ENCODE data around the gene FAAP20. TPM values are rescaled to one million over a fixed set of nuclear protein-coding genes. Genes with fewer than 3 reads are reported as not detected.

Gene FAAP20
- total and polyA plus RNA-seq, 4 donors = 49.0 to 124 (median 60.5) TPM

GRCh38 chr1:2185880-2186855, 8.4 kb downstream of the FAAP20 start:
- ATAC-seq (ENCODE audit: low FRiP score) (no peak), DNase-seq (no peak)
- H3K27ac ChIP-seq (ENCODE audit: low read depth in 1 of 2, low read length in 2 of 2) = no peak overlapping the region
- H3K36me3 ChIP-seq (ENCODE audit: control insufficient read depth in 1 of 2, insufficient read depth in 2 of 2, low read length in 1 of 2) = no peaks in the 10 kb centered on the region
- H3K4me1 ChIP-seq (ENCODE audit: control insufficient read depth in 1 of 2, insufficient read depth in 2 of 2, low read length in 2 of 2) = no peaks in the 10 kb centered on the region
- intact Hi-C loops (cut with DNase I) = loop anchor here in 1 of 2 donors (10.0 kb wide), 1 partner anchor 459 kb away; no protein-coding TSS in a partner anchor
- no peaks in the 10 kb centered on the region for H3K27me3 ChIP-seq (ENCODE audit: control insufficient read depth in 1 of 2, insufficient read depth in 2 of 2, low read length in 1 of 2)
- H3K4me3 ChIP-seq (ENCODE audit: low read length in 2 of 2) = no peak overlapping the region
- H3K9me3 ChIP-seq (ENCODE audit: control insufficient read depth, low read length) = no peaks in the 10 kb centered on the region
- WGBS, 2 donors = 93 to 95% methylated on average over 37 to 38 of the region's 38 CpGs

- Histone ChIP-seq H3K4me3 (ENCODE audit: low read length in 2 of 2) (no peak overlapping the region), H3K27ac (ENCODE audit: low read depth in 1 of 2, low read length in 2 of 2) (no peak overlapping the region), H3K4me1 (ENCODE audit: control insufficient read depth in 1 of 2, insufficient read depth in 2 of 2, low read length in 2 of 2) (no peaks in the 10 kb centered on the region), H3K36me3 (ENCODE audit: control insufficient read depth in 1 of 2, insufficient read depth in 2 of 2, low read length in 1 of 2) (no peaks in the 10 kb centered on the region), H3K9me3 (ENCODE audit: control insufficient read depth, low read length) (no peaks in the 10 kb centered on the region), H3K27me3 (ENCODE audit: control insufficient read depth in 1 of 2, insufficient read depth in 2 of 2, low read length in 1 of 2) (no peaks in the 10 kb centered on the region)
- WGBS, 2 donors = 96% methylated on average over 33 of the region's 33 CpGs
- ATAC-seq (ENCODE audit: low FRiP score) (no peak), DNase-seq (no peak)
- intact Hi-C loops (cut with DNase I) = loop anchor here in 1 of 2 donors (10.0 kb wide), 1 partner anchor 460 kb away; no protein-coding TSS in a partner anchor
Observed at GRCh38 chr1:2184934-2185333, 9.6 kb downstream of the FAAP20 start.

GRCh38 chr1:2184531-2184930, 10.0 kb downstream of the FAAP20 start:
- intact Hi-C loops (cut with DNase I) = loop anchor here in 1 of 2 donors (10.0 kb wide), 1 partner anchor 460 kb away; no protein-coding TSS in a partner anchor
- ATAC-seq (ENCODE audit: low FRiP score) (no peak), DNase-seq (no peak)
- Histone ChIP-seq H3K27me3 (ENCODE audit: control insufficient read depth in 1 of 2, insufficient read depth in 2 of 2, low read length in 1 of 2) (no peaks in the 10 kb centered on the region), H3K4me3 (ENCODE audit: low read length in 2 of 2) (no peak overlapping the region), H3K4me1 (ENCODE audit: control insufficient read depth in 1 of 2, insufficient read depth in 2 of 2, low read length in 2 of 2) (no peaks in the 10 kb centered on the region), H3K27ac (ENCODE audit: low read depth in 1 of 2, low read length in 2 of 2) (no peak overlapping the region), H3K9me3 (ENCODE audit: control insufficient read depth, low read length) (no peaks in the 10 kb centered on the region), H3K36me3 (ENCODE audit: control insufficient read depth in 1 of 2, insufficient read depth in 2 of 2, low read length in 1 of 2) (no peaks in the 10 kb centered on the region)
- 88% methylated on average over 18 of the region's 18 CpGs for WGBS, 2 donors

GRCh38 chr1:2183937-2184334, 10.6 kb downstream of the FAAP20 start:
- Histone ChIP-seq H3K27me3 (ENCODE audit: control insufficient read depth in 1 of 2, insufficient read depth in 2 of 2, low read length in 1 of 2) (no peaks in the 10 kb centered on the region), H3K4me1 (ENCODE audit: control insufficient read depth in 1 of 2, insufficient read depth in 2 of 2, low read length in 2 of 2) (no peaks in the 10 kb centered on the region), H3K36me3 (ENCODE audit: control insufficient read depth in 1 of 2, insufficient read depth in 2 of 2, low read length in 1 of 2) (no peaks in the 10 kb centered on the region), H3K9me3 (ENCODE audit: control insufficient read depth, low read length) (no peaks in the 10 kb centered on the region), H3K27ac (ENCODE audit: low read depth in 1 of 2, low read length in 2 of 2) (no peak overlapping the region), H3K4me3 (ENCODE audit: low read length in 2 of 2) (no peak overlapping the region)
- DNase-seq (no peak), ATAC-seq (ENCODE audit: low FRiP score) (no peak)
- 94 to 96% methylated on average over 15 of the region's 15 CpGs for whole genome bisulfite sequencing, 2 donors
- intact Hi-C loops (cut with DNase I) = loop anchor here in 1 of 2 donors (10.0 kb wide), 1 partner anchor 461 kb away; no protein-coding TSS in a partner anchor

- H3K27me3 ChIP-seq (ENCODE audit: control insufficient read depth in 1 of 2, insufficient read depth in 2 of 2, low read length in 1 of 2) = no peaks in the 10 kb centered on the region
- 93 to 94% methylated on average over 13 of the region's 13 CpGs for WGBS, 2 donors
- ATAC-seq (ENCODE audit: low FRiP score) (no peak), DNase-seq (no peak)
- intact Hi-C loops (cut with DNase I) = loop anchor here in 1 of 2 donors (10.0 kb wide), 1 partner anchor 462 kb away; no protein-coding TSS in a partner anchor
- H3K36me3 ChIP-seq (ENCODE audit: control insufficient read depth in 1 of 2, insufficient read depth in 2 of 2, low read length in 1 of 2) = no peaks in the 10 kb centered on the region
- H3K4me3 ChIP-seq (ENCODE audit: low read length in 2 of 2) = no peak overlapping the region
- H3K9me3 ChIP-seq (ENCODE audit: control insufficient read depth, low read length) = no peaks in the 10 kb centered on the region
- H3K4me1 ChIP-seq (ENCODE audit: control insufficient read depth in 1 of 2, insufficient read depth in 2 of 2, low read length in 2 of 2) = no peaks in the 10 kb centered on the region
- H3K27ac ChIP-seq (ENCODE audit: low read depth in 1 of 2, low read length in 2 of 2) = no peak overlapping the region
Observed at GRCh38 chr1:2182376-2182775, 12.2 kb downstream of the FAAP20 start.

GRCh38 chr1:2181752-2182151, 12.8 kb downstream of the FAAP20 start:
- H3K9me3 ChIP-seq (ENCODE audit: control insufficient read depth, low read length) = no peaks in the 10 kb centered on the region
- H3K27ac ChIP-seq (ENCODE audit: low read depth in 1 of 2, low read length in 2 of 2) = no peak overlapping the region
- no peak for ATAC-seq (ENCODE audit: low FRiP score)
- no peaks in the 10 kb centered on the region for H3K4me1 ChIP-seq (ENCODE audit: control insufficient read depth in 1 of 2, insufficient read depth in 2 of 2, low read length in 2 of 2)
- no peaks in the 10 kb centered on the region for H3K36me3 ChIP-seq (ENCODE audit: control insufficient read depth in 1 of 2, insufficient read depth in 2 of 2, low read length in 1 of 2)
- WGBS, 2 donors = 88 to 89% methylated on average over 11 of the region's 11 CpGs
- intact Hi-C loops (cut with DNase I) = loop anchor here in 1 of 2 donors (10.0 kb wide), 1 partner anchor 463 kb away; no protein-coding TSS in a partner anchor
- no peak overlapping the region for H3K4me3 ChIP-seq (ENCODE audit: low read length in 2 of 2)
- no peaks in the 10 kb centered on the region for H3K27me3 ChIP-seq (ENCODE audit: control insufficient read depth in 1 of 2, insufficient read depth in 2 of 2, low read length in 1 of 2)
- DNase-seq = no peak

- intact Hi-C loops (cut with DNase I) = loop anchor here in 1 of 2 donors (10.0 kb wide), 1 partner anchor 464 kb away; no protein-coding TSS in a partner anchor
Observed at GRCh38 chr1:2181271-2181670, 13.3 kb downstream of the FAAP20 start.

GRCh38 chr1:2180297-2181245, 14.0 kb downstream of the FAAP20 start:
- ATAC-seq (ENCODE audit: low FRiP score) = no peak
- DNase-seq = no peak
- H3K36me3 ChIP-seq (ENCODE audit: control insufficient read depth in 1 of 2, insufficient read depth in 2 of 2, low read length in 1 of 2) = no peaks in the 10 kb centered on the region
- intact Hi-C loops (cut with DNase I) = loop anchor here in 1 of 2 donors (10.0 kb wide), 1 partner anchor 464 kb away; no protein-coding TSS in a partner anchor
- H3K27me3 ChIP-seq (ENCODE audit: control insufficient read depth in 1 of 2, insufficient read depth in 2 of 2, low read length in 1 of 2) = no peaks in the 10 kb centered on the region
- no peaks in the 10 kb centered on the region for H3K4me1 ChIP-seq (ENCODE audit: control insufficient read depth in 1 of 2, insufficient read depth in 2 of 2, low read length in 2 of 2)
- H3K4me3 ChIP-seq (ENCODE audit: low read length in 2 of 2) = no peak overlapping the region
- 89 to 91% methylated on average over 58 of the region's 58 CpGs for WGBS, 2 donors
- no peak overlapping the region for H3K27ac ChIP-seq (ENCODE audit: low read depth in 1 of 2, low read length in 2 of 2)
- no peaks in the 10 kb centered on the region for H3K9me3 ChIP-seq (ENCODE audit: control insufficient read depth, low read length)

More at GRCh38 chr1:2181271-2181670, 13.3 kb downstream of the FAAP20 start:
- no peak for DNase-seq
- no peaks in the 10 kb centered on the region for H3K9me3 ChIP-seq (ENCODE audit: control insufficient read depth, low read length)
- no peaks in the 10 kb centered on the region for H3K36me3 ChIP-seq (ENCODE audit: control insufficient read depth in 1 of 2, insufficient read depth in 2 of 2, low read length in 1 of 2)
- no peaks in the 10 kb centered on the region for H3K4me1 ChIP-seq (ENCODE audit: control insufficient read depth in 1 of 2, insufficient read depth in 2 of 2, low read length in 2 of 2)
- no peak overlapping the region for H3K27ac ChIP-seq (ENCODE audit: low read depth in 1 of 2, low read length in 2 of 2)
- H3K4me3 ChIP-seq (ENCODE audit: low read length in 2 of 2) = no peak overlapping the region
- H3K27me3 ChIP-seq (ENCODE audit: control insufficient read depth in 1 of 2, insufficient read depth in 2 of 2, low read length in 1 of 2) = no peaks in the 10 kb centered on the region
- ATAC-seq (ENCODE audit: low FRiP score) = no peak
- 87 to 89% methylated on average over 14 of the region's 14 CpGs for WGBS, 2 donors
